SU-DHL-6 (cell line): ENCODE measurements around the gene APOL2.

ENCODE experiments used
- H2AFZ ChIP-seq: fragments of 200-600 bp; sonication (generic); 2 replicates; pipeline ENCODE4 v1.6.1; 2014; ENCODE audit warnings: low read depth, mild to moderate bottlenecking, moderate library complexity, mixed read lengths, antibody characterized with exemption, low read length; ENCODE audit not compliant: severe bottlenecking
- H3F3A ChIP-seq: fragments of 200-600 bp; shearing (Covaris generic); 2 replicates; pipeline ENCODE4 v1.6.0; 2016; ENCODE audit warnings: antibody characterized with exemption, mild to moderate bottlenecking; ENCODE audit not compliant: insufficient read depth
- H3K27ac ChIP-seq: fragments of 200-600 bp; sonication (generic); 2 replicates; pipeline ENCODE4 v1.5.1; 2016; ENCODE audit warnings: low read depth, mild to moderate bottlenecking, low read length, moderate library complexity, mixed read lengths
- H3K27me3 ChIP-seq: fragments of 200-600 bp; sonication (generic), shearing (Covaris generic); 2 replicates; pipeline ENCODE4 v1.6.0; 2014; ENCODE audit warnings: mild to moderate bottlenecking, low read length
- H3K36me3 ChIP-seq: fragments of 200-600 bp; sonication (generic); 2 replicates; pipeline ENCODE4 v1.6.1; 2014; ENCODE audit warnings: mild to moderate bottlenecking, low read length, mixed read lengths
- H3K4me2 ChIP-seq: fragments of 300-600, 200-600 bp; shearing (Covaris generic), sonication (generic); 2 replicates; pipeline ENCODE4 v1.6.0; 2014; ENCODE audit warnings: low read length, low read depth, mild to moderate bottlenecking; ENCODE audit not compliant: poor library complexity, severe bottlenecking
- H3K4me3 ChIP-seq: fragments of 200-600 bp; sonication (generic); 2 replicates; pipeline ENCODE4 v1.5.1; 2014; ENCODE audit warnings: antibody characterized with exemption, low read length, mild to moderate bottlenecking, mixed read lengths; ENCODE audit not compliant: insufficient read depth, poor library complexity, severe bottlenecking
- H3K79me2 ChIP-seq: fragments of 200-600 bp; sonication (generic); 2 replicates; pipeline ENCODE4 v1.6.1; 2014; ENCODE audit warnings: mild to moderate bottlenecking, low read length, moderate library complexity; ENCODE audit not compliant: insufficient read depth
- H3K9ac ChIP-seq: fragments of 200-600 bp; sonication (generic); 2 replicates; pipeline ENCODE4 v1.7.0; 2014; ENCODE audit warnings: mild to moderate bottlenecking, low read length
- H3K9me2 ChIP-seq: fragments of 200-600 bp; sonication (generic); replicated peaks from 2 replicates; pipeline ENCODE4 v1.6.1; 2014; ENCODE audit warnings: low read length; ENCODE audit not compliant: insufficient read depth
- H3K9me3 ChIP-seq: fragments of 200-600 bp; sonication (generic); 2 replicates; pipeline ENCODE4 v1.6.1; 2014; ENCODE audit warnings: low read length, mixed read lengths; ENCODE audit not compliant: insufficient read depth
- H4K20me1 ChIP-seq: fragments of 200-600 bp; sonication (generic); 2 replicates; pipeline ENCODE4 v1.6.1; 2014; ENCODE audit warnings: low read depth, mild to moderate bottlenecking, antibody characterized with exemption, low read length, moderate library complexity, mixed read lengths
- EZH2phosphoT487 ChIP-seq: fragments of 200-600 bp; sonication (generic), shearing (Covaris generic); conservative IDR thresholded peaks from 2 replicates; pipeline ENCODE4 v1.6.1; 2018; ENCODE audit warnings: mild to moderate bottlenecking, antibody characterized with exemption, low read length, moderate library complexity, mixed read lengths
- TF ChIP-seq, protein P1 (sequence below): fragments of 200-600 bp; sonication (generic); IDR thresholded peaks from one replicate; pipeline ENCODE4 v1.5.1; 2017; ENCODE audit warnings: antibody characterized with exemption, mild to moderate bottlenecking, low read length, moderate library complexity; ENCODE audit not compliant: insufficient read depth, poor library complexity, severe bottlenecking

The APOL2 gene

DNA sequence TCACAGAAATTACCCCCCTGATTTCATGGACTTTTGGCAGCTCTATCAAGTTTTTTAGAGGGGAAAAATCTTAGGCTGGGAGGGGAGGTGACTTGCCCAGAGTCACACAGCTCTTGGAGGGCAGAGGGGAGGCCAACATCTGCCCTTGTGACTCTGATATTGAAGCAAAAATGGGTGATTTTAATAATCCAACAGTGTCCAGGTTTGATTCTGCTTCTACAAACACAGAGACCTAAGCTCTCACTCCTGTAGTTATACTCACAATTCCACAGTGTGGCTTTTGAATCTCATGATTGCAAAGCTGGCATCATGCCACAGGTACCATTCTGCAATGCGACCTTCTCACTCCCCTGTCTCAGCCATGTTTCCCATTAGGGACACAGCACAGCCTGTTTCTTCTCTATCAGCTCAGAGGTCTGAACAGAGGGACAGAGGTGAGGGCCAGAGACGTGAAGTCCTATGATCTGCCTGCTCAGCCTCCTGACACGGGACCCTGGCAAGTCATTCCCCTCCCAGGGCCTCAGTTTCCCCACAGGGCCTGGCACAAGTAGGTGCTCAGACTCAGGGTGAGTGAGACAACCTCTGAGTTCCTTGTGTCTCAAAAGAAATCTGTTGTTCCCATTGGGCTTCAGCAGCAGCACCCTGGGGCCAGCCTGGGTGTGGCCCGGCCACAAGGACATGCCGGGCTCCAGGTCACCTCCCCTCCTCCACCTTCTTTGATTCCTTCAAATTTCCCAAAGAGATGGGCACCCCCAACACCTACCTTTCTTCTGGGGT is 766 bp downstream of the APOL2 start:
- H3F3A ChIP-seq: no peaks in the 10 kb centered on the region
- H3K9me2 ChIP-seq: no peaks in the 10 kb centered on the region
- H3K9me3 ChIP-seq: no peaks in the 10 kb centered on the region
- H3K4me2 ChIP-seq: peak overlapping the region; percentile 42
- H3K9ac ChIP-seq: no peak overlapping the region
- H3K36me3 ChIP-seq: no peaks in the 10 kb centered on the region
- no peaks in the 10 kb centered on the region for H4K20me1 ChIP-seq
- no peak for TF ChIP-seq EZH2phosphoT487
- TF ChIP-seq, protein P1, sequence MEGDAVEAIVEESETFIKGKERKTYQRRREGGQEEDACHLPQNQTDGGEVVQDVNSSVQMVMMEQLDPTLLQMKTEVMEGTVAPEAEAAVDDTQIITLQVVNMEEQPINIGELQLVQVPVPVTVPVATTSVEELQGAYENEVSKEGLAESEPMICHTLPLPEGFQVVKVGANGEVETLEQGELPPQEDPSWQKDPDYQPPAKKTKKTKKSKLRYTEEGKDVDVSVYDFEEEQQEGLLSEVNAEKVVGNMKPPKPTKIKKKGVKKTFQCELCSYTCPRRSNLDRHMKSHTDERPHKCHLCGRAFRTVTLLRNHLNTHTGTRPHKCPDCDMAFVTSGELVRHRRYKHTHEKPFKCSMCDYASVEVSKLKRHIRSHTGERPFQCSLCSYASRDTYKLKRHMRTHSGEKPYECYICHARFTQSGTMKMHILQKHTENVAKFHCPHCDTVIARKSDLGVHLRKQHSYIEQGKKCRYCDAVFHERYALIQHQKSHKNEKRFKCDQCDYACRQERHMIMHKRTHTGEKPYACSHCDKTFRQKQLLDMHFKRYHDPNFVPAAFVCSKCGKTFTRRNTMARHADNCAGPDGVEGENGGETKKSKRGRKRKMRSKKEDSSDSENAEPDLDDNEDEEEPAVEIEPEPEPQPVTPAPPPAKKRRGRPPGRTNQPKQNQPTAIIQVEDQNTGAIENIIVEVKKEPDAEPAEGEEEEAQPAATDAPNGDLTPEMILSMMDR: no peak
- no peaks in the 10 kb centered on the region for H3K27me3 ChIP-seq
- H2AFZ ChIP-seq: peak overlapping the region; percentile 37
- no peak overlapping the region for H3K4me3 ChIP-seq
- H3K27ac ChIP-seq: no peak overlapping the region
- no peaks in the 10 kb centered on the region for H3K79me2 ChIP-seq

DNA sequence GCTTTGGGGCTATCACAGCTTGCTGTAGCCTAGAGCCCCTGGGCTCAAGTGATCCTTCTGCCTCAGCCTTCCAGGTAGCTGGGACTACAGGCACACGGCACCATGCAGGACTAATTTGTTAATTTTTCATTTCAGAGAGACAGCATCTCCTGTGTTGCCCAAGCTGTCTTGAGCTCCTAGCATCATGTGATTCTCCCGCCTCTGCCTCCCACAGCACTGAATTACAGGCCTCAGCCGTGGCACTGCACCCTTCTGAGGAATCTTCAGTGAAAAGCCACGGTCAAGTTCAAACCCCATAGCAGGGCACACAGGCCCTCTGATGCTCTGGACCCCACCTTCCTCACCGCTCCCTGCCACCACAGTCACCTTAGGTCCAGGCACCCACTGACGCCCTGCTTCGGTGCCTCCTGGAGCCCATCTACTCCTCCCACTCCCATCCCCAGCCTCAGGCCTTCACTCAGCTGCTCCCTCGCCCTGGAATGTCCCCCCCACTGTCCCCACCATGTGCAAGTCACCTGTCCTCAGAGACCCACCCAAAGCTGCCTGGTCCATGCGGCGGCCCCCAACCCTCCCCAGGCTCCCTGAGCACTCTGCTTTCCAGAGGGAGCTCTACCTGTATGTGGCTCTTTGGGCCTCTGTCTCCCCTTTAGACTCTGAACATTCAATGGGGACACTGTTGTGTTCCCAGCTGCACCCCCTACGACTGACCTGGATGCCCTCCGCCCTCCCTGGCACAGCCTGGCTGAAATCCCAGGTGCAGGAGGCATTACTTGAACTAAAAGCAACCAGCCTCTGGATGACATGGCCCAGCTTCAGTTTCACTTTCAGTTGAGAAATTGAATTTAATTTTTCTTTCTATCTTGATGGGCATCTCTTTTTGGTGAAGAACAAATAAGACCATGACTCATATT is 1.6 kb downstream of the APOL2 start:
- Histone ChIP-seq H3K9me2 (no peaks in the 10 kb centered on the region), H3K4me3 (no peak overlapping the region)

DNA sequence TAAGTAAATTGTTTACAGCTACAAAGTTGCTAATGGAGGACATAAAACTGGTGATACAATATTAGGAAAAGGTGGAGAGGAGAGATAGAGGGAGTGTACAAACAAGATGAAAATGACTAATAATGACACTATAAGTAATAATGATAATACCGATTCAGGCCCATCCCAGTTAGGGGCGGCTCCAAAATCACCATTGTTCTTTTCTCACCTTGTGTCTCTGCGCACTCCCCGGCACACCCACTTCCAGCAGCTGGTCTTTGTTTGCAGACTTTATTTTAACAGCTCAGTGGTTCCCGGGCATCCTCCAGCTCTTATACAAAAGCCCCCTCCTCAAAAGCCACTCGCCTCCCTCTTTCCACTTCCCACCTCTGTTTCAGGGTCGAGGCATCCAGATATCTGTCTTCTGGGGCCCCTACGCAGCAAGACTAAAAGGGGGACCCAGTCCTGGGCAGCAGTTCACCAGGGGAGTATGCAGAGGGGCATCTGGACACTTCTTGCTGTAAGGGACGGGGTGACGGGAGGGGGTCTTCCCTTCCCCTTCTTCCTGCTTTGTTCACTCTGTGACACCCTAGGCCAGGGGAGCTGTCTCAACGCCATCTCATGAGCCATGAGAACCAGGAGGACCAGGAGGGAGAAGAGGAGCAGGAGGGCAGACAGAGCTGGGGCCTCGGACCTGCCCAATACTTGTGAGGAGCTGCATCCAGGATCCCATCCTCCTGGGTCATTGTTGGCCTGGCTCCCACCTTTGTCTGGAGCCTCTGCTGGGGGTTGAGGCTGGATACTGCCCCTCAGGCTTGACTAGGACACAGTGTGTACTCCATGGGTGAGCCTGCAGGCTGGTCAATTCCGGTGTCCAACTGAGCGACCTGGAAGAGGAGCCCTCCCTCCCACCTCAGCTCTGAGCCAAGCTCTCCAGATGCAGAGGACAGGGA is 2.7 kb downstream of the APOL2 start:
- Histone ChIP-seq H4K20me1 (no peaks in the 10 kb centered on the region), H3K9me3 (no peaks in the 10 kb centered on the region), H3F3A (no peaks in the 10 kb centered on the region), H3K4me2 (no peak overlapping the region), H3K4me3 (no peak overlapping the region), H3K9ac (no peak overlapping the region), H2AFZ (no peak overlapping the region), H3K36me3 (no peaks in the 10 kb centered on the region), H3K27me3 (no peaks in the 10 kb centered on the region), H3K9me2 (no peaks in the 10 kb centered on the region), H3K79me2 (no peaks in the 10 kb centered on the region), H3K27ac (no peak overlapping the region)
- TF ChIP-seq EZH2phosphoT487: no peak
- TF ChIP-seq, protein P1: no peak

More for the DNA sequence above, 1.6 kb downstream of the APOL2 start:
- H3K36me3 ChIP-seq: no peaks in the 10 kb centered on the region
- H3K4me2 ChIP-seq: no peak overlapping the region
- H3F3A ChIP-seq: no peaks in the 10 kb centered on the region
- no peaks in the 10 kb centered on the region for H4K20me1 ChIP-seq
- H3K9ac ChIP-seq: no peak overlapping the region
- no peaks in the 10 kb centered on the region for H3K9me3 ChIP-seq
- no peaks in the 10 kb centered on the region for H3K79me2 ChIP-seq
- H3K27ac ChIP-seq: no peak overlapping the region
- no peak overlapping the region for H2AFZ ChIP-seq
- TF ChIP-seq, protein P1: no peak
- TF ChIP-seq EZH2phosphoT487: no peak
- no peaks in the 10 kb centered on the region for H3K27me3 ChIP-seq
